HS-27A (cell line): ENCODE data around the gene RALA.

Experiments used
- DNase-seq: peaks from one replicate; pipeline ENCODE4 v3.0.0-alpha.2; 2012; ENCODE audit warnings: low read depth, missing footprints

The RALA gene

DNA sequence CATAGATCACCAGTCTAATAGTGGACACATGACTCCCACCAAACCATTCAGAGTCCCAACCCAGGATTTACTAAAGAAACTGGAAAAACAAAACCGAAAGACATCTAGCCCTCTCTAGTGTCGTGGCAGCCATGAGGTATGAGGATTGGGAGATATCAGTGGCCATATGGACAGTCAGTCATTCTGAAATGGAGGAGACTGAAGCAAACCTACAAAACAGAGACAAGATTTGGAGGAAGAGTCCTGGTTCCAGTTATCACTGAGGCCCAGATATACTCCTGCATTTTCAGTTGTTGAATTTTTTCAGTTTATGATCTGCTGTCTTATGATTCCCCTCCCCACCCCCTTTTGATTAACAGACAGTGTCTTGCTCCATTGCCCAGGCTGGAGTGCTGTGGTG, 9.1 kb upstream of the RALA start:
- DNase-seq, result no peak

DNA sequence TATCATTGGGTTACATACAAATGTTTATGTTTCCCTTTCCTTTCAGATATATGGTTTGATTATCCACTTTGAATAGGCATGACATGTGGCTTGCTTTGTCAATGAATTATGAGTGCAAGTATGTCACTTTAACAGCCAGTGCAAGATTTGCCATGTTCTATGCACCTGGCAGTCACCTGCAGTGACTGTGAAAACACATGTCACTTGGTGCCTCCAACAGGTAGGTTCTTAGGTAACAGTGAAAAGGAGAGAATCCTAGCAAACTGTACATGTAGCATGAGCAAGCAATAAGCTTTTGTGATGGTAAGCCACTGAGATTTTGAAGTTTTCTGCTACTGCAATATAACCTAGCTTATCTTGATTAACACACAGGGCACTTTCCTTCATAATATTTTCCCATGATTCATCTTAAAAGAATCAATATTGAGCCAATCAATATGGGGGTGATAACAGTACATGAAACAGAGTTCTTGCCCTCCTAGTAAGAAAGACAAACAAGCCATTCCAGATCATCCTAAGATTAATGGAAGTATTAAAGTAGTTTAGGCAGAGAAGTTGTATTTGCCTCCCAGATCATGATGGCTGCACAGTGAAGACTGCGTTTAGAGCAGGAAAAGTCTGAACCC, 7.9 kb upstream of the RALA start:
- no peak for DNase-seq

DNA sequence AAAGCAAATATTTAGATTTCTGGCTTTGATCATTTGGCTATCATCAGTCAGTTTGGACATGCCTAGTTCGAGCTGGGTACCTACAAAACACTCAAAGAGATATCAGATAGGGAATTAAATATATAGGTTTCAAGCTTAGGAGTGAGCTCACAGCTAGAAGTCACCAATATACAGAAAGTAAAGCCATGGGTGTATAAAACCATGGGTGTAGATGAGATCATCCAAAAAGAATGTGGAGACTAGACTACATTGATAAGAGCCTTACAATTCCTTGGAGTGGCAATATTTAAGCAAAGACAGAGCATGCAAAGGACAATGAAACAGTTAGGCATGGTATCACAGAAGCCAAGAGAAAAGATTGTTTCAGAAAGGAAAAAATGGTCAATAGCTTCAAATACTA, 7.2 kb upstream of the RALA start:
- no peak for DNase-seq

DNA sequence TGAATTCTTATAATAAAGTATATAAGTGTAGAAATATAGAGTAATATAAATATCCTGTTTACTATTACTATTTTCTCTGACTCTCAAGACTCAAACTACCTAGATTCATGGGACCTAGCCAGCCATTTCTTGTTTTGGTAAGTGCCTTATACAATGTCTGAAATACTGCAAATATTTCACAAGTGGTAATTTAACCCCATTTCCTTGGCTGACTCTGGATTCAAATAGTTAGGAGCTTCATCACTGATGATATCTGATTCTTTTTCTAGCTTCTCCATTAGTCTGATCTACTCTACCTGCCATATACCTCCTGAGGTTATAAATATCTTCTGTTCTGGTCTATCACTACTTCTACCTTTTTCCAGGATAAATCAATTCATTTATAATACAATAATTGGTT, 6.4 kb upstream of the RALA start:
- DNase-seq, result no peak

DNA sequence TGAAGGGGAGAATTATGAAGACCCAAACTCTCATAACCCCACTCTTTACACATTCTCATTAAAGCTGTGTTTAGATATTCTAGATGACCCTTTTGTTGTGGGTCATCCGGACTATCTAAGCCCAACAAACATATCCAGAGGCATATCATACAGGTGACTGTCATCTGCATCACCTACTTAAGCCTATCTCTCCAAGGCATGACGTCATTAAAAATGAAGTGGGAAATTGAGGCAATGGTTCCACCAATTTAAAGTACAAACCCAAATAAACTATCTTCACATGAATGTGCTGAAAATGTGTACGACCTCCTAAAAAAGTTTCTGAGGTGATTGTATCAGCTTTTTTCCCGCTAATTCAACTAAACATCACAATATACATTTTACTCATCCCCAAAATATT, 4.5 kb upstream of the RALA start:
- DNase-seq, result no peak

DNA sequence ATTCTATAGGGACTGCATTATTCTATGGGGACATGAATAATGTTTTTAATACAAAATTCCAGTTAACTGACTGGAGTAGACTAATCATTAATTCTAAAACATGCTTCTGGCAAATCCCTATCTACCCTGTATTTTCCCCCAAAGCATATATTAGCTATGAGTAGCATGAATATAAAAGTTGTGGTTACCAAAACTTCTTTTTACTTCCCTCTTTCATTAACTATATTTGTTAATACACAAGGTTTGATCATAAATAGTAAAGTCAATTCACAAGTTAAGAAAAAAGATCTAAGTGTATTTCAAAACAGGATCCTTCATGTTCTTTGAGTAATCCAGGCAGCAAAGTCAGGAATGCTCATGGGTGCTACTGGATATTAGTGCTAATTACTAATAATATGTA, 2.9 kb upstream of the RALA start:
- DNase-seq, result no peak

DNA sequence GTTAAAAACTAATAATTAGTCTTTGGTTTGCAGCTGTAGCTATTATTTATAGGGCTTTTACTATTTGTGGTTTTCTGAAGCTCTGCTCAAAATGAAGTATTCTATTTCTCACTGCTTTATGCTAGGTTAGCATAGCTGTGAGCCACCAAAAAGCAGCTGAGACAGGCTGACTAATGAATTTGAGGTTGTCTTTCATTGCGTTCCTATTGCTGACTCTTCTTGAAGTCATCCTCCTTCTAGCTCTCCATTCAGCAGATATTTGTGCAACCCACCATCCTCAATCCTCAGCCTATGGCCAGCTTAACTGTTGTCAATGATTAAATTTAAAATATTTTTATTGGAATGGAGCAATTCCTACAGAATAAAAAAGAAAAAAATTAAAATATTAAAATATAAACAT, 2.1 kb upstream of the RALA start:
- no peak for DNase-seq

DNA sequence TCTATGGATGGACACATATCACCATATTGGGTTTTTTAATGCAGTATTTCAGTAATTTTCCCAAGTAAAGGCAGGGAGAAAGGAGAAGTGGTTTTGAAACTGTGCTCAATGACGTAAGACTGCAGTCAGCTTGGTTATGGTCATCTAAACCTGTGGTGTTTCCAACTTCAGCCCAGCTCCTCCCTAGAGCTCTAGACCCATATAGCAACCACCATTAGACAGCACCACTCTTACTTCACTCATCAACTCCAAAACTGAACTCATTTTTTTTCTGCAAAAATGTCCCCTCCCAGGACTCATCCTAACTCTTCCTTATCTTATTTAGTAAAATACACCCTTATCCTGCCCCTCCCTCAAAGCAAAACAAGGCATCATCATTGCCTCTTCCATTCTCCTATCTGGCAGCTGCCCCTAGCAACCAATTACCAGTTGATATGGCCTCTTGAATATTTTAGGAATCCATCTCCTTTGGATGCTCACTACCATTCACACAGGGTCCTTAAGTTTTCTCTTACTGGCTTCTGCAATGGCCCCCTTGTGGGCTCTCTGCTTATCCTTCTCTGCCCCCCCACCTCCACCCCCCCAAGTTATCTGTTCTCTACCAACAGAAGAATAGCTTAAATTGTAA, 1.5 kb upstream of the RALA start:
- no peak for DNase-seq

DNA sequence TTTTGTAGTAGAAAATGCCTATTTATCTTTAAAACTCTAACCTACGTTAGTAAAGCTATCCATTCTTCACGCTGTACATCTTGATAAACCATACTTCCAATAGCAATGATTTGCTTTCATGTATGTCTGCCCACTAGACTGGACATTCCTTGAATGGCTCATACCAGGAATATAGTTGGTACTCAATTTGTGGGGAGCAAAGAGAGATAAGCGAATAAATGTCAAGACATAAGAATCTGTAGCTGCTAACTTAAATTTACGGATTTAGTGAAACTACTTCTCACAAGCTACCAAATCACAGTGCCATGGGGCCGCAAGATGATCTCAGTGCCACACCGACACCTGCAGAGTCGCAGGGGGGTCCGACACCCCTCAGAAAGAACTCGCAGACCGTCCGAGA, 763 bp upstream of the RALA start:
- DNase-seq, result no peak

DNA sequence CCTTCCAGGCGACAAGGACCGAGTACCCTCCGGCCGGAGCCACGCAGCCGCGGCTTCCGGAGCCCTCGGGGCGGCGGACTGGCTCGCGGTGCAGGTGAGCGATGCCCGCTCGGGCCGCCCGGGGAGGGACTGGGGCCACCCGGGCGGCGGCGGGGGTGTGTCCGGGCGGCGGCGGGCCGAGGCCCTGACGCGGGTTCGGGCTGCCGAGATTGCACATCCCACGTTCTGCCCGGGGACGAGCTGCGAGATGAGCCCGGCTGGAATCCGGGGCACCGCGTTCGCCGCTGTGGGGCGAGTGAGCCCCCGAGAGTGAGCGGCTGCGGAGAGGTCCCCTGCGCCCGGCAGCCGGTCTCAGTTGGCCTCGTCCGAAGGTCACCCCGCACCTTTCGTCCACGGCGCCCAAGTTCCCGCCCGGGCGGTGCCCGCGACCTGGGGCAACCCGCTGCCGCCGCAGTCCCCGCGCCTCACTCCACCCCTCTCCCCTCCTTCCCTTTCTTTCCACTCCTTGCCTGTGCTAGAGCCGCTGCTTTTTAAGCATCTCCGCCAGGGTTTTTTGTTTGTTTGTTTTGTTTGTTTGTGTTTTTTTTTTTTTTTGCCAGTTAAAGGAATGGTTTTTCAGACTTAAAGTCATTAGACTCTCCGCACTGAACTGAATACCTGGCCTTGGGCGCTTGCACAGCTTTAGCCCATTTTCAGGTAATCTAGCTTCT, 515 bp downstream of the RALA start:
- no peak for DNase-seq

DNA sequence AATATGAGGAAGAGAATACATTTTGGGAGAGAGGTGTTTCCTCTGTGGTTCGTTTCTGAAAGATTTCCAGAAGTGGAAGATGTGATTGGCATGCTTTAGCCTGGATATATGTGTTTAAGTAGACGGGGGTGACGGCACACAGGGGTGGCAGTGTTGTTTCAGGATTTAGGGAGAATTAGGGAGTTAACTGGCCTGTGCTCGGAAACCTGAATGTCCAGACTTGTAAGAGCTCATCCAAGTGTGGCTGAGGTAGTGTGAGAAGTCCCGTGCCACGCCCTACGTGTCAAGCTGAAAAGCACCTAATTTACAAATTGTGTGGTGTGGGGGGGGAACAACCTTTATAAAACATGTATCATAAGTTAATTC, 1.1 kb downstream of the RALA start:
- no peak for DNase-seq

DNA sequence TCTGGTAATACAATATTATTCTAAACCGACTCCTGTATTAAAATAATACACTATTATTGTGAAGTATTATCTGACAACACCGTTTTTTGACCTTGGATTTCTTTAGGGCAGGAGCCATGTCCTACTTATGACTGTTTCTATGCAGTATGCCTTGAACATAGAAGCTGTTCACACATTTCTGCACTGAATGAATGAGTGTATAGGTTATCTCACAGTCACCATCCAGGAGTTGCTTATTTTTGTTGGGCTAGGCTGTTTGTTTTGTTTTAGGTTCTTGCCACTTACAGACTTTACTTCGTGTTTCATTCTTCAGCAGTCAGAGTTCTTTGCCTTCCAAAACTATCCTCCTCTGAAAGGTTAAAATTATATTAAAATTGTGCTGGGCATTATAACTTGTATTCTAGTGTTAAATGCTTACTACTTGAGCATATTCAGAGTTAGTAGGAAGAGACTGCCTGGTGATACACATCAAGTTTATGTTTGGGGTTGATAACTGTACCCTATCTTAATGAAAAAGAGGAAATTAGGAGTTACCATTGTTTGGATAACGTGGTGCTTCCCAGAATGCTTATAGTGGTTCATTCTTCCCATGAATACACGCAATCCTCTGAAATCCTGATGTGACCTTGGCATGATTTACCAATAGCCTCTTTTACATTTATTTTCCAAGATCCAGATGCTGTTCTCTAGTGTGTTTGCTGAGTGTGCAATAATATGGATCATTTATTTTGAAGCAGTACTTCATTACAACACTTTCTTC, 1.7 kb downstream of the RALA start:
- DNase-seq, result no peak

DNA sequence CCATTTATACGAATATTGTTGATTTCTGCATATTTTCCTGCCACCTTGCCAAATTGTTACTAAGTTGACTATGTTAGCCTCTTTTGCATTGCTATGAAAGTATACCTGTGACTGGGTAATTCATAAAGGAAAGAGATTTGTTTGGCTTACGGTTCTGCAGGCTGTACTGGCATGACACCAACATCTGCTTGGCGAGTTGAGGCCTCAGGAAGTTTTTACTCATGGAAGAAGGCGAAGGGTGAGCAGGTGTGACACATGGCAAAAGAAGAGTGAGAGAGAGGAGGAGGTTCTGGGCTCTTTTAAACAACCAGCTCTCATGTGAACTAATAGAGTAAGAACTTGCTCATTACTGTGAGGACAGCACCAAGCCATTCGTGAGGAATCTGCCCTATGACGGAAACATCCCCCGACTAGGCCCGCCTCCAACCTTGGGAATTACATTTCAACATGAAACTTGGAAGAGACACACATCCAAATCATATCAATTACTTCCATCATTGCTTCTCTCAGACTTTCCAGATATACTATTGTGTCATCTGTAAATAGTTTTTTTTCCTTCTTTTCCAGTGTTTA, 8.4 kb downstream of the RALA start:
- no peak for DNase-seq

DNA sequence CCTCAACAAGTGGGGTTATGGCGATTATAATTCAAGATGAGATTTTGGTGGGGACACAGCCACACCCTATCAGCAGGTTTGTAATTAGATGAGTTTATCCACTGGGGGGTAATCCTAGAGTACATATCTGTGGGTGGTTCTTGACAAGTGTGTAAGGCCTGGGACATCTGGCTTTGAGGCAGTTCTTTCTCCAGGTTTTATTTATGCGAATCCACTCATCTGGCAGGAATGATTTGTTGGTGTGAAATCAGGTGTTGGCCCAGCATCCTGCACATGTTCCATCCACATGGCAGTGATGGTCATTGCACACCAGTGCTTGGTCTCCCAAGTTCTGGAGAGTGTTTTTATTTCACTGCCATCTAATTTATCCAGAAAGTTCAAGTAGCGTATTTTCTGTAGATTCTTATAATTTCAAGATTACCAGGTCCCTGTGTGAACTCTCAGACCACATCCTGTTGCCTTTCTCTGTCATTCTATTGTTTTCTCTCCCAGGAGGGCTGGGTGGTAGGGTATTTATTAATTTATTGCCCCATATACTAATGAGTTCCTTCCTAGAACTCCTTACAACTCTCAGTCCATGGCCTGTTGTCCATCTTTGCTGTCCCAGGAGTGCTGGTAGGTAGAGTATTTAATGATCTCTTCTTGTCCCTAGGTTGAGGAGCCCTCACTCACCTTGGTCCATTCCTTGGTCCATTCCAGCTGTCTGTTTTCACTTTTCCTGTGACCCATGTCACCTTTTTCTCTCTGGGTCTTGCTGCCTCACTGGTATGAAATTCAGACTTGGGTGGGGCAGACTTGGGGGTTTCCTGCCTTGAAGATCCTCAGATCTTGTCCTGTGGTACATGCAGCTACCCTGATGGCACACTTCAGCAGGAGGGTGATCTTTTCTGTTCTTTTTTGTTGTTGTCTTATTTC, 10.4 kb downstream of the RALA start:
- no peak for DNase-seq

DNA sequence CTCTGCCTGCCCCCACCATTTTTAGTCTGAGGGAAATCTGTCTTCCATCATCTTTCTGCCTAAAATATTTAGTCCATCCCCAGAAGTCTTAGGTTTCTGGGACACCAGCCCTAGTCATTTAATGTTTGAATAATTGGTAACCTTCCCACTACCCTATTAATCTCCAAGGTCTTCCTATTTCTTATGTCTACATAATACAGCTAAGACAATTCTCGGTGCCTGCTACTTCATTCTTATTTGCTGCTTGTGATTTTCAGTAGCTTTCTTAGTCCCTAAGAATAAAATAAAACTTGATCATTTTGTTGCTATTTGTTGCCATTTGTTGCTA, 11.1 kb downstream of the RALA start:
- no peak for DNase-seq

DNA sequence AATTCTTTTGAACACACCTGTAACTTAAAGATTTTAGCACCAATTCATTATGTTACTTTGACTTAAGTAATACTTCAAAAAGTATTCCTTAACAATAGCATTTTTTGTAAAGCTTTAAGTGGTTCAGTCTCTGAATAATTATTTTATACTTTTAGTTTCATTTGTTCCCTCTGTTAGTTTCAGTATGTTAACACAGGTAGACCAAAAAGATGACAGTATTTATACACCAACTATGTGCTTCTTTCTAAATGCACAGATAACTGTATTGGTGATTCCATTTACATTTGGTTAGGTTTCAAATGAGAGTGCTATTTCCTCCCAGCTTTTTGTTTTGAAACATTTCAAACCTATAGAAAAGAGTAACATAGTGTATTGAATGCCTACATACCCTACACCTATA, 14.0 kb downstream of the RALA start:
- DNase-seq, result no peak

DNA sequence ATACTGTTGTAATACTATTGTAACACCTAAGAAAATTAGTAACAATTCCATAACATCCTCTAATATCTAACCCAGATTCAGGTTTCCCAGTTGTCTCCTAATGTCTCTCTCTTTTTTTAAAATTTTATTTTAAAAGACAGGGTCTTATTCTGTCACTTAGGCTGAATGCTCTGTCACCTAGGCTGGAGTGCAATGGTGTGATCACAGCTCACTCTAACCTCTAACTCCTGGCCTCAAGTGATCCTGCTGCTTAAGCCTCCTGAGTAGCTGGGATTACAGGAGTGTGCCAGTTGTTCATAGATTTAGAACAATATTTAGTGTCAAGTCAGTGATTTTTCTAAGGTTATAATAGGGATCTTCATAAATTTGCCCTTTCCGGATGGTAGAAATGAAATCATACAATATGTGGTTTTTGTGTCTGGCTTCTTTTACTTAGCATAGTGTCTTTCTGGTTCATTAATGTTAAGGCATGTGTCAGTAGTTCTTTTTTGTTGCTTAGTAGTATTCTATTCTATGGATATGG, 14.7 kb downstream of the RALA start:
- no peak for DNase-seq

DNA sequence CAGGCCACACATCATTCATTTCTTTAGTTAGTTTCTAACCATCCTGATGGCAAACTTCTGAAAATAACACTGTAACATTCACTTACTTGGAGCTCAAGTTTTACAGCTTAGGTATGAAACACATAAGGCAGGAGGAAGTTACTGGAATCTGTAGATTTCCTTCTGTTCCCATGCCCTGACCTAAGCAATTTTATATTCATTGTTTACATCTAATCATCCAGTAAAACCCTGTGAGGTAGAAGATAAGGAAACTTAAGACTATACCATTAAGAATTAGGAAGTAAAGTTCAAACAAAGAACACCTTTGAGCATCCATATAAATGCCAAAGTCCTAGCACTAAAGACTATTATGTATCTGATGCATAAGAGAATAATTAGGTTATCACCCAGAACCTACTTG, 19.5 kb downstream of the RALA start:
- DNase-seq, result no peak

DNA sequence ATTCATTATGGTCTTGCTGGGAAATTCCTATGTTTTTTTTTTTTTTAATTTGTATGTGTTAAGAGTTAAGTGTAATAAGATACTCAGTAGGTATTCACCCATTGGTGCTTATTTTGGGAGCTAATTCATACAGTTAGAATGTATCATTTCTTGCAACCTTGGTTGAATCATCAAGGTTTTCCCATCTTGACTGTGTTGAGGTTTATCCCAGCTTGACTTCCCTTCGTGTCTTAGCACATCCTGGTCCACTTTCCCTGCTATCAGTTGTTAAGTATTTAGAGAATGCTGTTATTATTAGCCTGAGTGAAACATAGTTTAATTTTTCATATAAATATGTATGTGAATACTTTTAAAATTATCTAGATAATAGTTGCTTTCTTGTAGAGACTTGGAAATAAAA, 20.8 kb downstream of the RALA start:
- DNase-seq, result no peak

DNA sequence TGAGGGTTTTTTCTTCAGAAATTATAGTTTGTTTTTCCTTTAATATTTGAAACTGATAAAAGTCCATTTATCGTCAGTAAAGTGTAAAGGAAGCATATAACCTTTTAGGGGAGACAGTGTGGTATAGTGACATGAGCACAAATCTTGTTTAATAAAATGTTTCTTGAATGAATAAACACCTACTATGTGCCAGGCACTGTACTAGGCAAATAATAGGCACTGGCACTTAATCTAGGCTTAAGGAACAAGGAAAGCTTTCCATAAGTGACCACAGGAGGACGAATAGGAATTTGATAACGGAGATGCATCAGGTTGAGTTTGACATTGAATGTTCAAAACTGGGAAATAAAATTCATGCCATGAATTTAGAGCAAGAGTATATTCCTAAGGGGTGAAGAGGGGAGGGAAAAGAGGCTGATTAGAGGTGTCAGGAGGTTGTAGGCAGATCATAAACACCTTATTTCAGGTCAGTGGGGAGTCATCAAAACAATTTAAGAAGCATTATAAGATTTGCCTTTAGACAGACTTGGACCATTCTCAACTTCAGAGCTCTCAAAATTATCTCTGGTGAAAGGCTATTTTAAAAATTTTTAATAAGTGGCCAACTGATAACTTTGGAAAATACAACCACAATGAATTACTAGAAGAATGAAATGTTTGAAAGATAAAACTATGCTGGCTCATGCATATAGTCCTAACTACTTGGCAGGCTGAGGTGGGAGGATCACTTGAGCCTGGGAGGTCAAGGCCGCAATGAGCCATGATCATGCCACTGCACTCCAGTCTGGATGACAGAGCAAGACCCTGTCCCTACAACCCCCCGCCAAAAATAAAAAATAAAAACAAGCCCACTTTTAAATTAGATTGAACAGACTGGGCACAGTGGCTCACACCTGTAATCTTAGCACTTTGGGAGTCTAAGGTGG, 22.4 kb downstream of the RALA start:
- no peak for DNase-seq
